HL-60 (cell line): ENCODE data around the gene NAXE.

Experiments used
- DNase-seq, 2 experiments: peaks; one replicate each; pipeline ENCODE4 v3.0.0-alpha.2; 2010 to 2020; ENCODE audit warnings: low read depth in 1 of 2, low spot score in 1 of 2
- H3K27ac ChIP-seq: fragments of 250-450 bp; sonication (Bioruptor Pico); replicated peaks from 2 replicates; pipeline ENCODE4 v1.5.1; 2020; ENCODE audit warnings: mild to moderate bottlenecking, moderate library complexity
- H3K27me3 ChIP-seq: fragments of 250-450 bp; sonication (Bioruptor Pico); 2 replicates; pipeline ENCODE4 v1.5.1; 2021; ENCODE audit warnings: mild to moderate bottlenecking, moderate library complexity; ENCODE audit not compliant: insufficient read depth, poor library complexity, severe bottlenecking
- H3K4me3 ChIP-seq: replicated peaks from 2 replicates; pipeline ENCODE4 v1.5.1; 2011; ENCODE audit warnings: mild to moderate bottlenecking, control low read depth, low read length; ENCODE audit not compliant: insufficient read depth
- GABPA ChIP-seq: IDR thresholded peaks from 2 replicates; pipeline ENCODE4 v1.6.1; 2012; ENCODE audit warnings: low read depth
- POLR2AphosphoS5 ChIP-seq: IDR thresholded peaks from 2 replicates; pipeline ENCODE4 v1.6.1; 2012; ENCODE audit warnings: low read depth
- SPI1 ChIP-seq: IDR thresholded peaks from 2 replicates; pipeline ENCODE4 v1.6.1; 2012; ENCODE audit warnings: low read depth, mild to moderate bottlenecking, borderline replicate concordance
- TF ChIP-seq, protein P1 (sequence below): IDR thresholded peaks from 2 replicates; pipeline ENCODE4 v1.6.1; 2012; ENCODE audit warnings: low read depth; ENCODE audit not compliant: insufficient replicate concordance
- TF ChIP-seq, protein P2 (sequence below): IDR thresholded peaks from one replicate; pipeline ENCODE4 v1.5.1; 2011; ENCODE audit warnings: low read length, control low read depth, inconsistent platforms; ENCODE audit not compliant: insufficient read depth

Gene NAXE

DNA sequence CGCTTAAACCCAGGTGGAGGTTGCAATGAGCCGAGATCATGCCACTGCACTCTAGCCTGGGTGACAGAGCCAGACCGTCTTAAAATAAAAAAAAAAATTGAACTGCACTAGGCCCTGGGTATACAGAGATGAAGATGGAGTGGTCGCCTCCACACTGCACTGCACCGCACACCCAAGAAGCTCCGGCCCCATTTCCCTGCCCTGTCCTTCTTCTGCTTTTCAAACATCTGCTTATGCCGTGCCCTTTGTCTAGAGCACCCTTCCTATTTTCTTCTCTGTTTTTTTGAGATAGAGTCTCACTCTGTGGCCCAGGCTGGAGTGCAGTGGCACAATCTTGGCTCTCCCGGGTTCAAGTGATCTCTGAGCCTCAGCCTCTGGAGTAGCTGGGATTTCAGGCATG is 36.6 kb upstream of the NAXE start:
- no peak for DNase-seq
- Histone ChIP-seq H3K27ac (no peak overlapping the region), H3K27me3 (no peaks in the 10 kb centered on the region), H3K4me3 (no peak overlapping the region)
- TF ChIP-seq, protein P1, sequence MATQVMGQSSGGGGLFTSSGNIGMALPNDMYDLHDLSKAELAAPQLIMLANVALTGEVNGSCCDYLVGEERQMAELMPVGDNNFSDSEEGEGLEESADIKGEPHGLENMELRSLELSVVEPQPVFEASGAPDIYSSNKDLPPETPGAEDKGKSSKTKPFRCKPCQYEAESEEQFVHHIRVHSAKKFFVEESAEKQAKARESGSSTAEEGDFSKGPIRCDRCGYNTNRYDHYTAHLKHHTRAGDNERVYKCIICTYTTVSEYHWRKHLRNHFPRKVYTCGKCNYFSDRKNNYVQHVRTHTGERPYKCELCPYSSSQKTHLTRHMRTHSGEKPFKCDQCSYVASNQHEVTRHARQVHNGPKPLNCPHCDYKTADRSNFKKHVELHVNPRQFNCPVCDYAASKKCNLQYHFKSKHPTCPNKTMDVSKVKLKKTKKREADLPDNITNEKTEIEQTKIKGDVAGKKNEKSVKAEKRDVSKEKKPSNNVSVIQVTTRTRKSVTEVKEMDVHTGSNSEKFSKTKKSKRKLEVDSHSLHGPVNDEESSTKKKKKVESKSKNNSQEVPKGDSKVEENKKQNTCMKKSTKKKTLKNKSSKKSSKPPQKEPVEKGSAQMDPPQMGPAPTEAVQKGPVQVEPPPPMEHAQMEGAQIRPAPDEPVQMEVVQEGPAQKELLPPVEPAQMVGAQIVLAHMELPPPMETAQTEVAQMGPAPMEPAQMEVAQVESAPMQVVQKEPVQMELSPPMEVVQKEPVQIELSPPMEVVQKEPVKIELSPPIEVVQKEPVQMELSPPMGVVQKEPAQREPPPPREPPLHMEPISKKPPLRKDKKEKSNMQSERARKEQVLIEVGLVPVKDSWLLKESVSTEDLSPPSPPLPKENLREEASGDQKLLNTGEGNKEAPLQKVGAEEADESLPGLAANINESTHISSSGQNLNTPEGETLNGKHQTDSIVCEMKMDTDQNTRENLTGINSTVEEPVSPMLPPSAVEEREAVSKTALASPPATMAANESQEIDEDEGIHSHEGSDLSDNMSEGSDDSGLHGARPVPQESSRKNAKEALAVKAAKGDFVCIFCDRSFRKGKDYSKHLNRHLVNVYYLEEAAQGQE = no peak
- TF ChIP-seq GABPA = no peak
- TF ChIP-seq, protein P2, sequence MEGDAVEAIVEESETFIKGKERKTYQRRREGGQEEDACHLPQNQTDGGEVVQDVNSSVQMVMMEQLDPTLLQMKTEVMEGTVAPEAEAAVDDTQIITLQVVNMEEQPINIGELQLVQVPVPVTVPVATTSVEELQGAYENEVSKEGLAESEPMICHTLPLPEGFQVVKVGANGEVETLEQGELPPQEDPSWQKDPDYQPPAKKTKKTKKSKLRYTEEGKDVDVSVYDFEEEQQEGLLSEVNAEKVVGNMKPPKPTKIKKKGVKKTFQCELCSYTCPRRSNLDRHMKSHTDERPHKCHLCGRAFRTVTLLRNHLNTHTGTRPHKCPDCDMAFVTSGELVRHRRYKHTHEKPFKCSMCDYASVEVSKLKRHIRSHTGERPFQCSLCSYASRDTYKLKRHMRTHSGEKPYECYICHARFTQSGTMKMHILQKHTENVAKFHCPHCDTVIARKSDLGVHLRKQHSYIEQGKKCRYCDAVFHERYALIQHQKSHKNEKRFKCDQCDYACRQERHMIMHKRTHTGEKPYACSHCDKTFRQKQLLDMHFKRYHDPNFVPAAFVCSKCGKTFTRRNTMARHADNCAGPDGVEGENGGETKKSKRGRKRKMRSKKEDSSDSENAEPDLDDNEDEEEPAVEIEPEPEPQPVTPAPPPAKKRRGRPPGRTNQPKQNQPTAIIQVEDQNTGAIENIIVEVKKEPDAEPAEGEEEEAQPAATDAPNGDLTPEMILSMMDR = no peak
- no peak for TF ChIP-seq SPI1
- TF ChIP-seq POLR2AphosphoS5 = no peak

GRCh38 chr1:156555715-156556114 is 35.9 kb upstream of the NAXE start:
- no peak overlapping the region for H3K4me3 ChIP-seq
- TF ChIP-seq, protein P2 = no peak
- no peak for TF ChIP-seq GABPA
- TF ChIP-seq, protein P1 = no peak
- no peak for TF ChIP-seq SPI1
- no peak for TF ChIP-seq POLR2AphosphoS5
- no peaks in the 10 kb centered on the region for H3K27me3 ChIP-seq
- no peak for DNase-seq
- H3K27ac ChIP-seq = no peak overlapping the region

DNA sequence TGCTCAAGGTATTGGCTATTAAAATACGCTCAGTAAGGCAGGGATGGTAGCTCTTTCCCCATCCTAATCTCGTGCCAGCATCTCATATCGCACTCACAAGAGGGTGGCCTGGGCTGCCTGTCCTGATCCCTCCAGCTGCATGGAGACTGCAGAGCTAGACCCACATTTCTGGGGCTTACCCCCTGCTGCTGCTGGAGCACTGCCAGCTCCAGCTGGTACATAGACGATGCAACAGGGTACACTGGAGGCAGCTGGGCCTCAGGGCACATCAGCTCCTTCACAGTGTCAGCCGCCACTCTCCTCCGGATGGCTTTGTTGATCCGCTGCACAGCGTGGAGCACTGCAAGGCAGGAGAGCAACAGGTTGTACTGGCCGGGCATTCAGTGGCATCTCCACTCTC is 35.2 kb upstream of the NAXE start:
- no peaks in the 10 kb centered on the region for H3K27me3 ChIP-seq
- TF ChIP-seq, protein P2 = no peak
- TF ChIP-seq POLR2AphosphoS5 (no peak), GABPA (no peak), SPI1 (no peak)
- no peak for DNase-seq
- no peak overlapping the region for H3K27ac ChIP-seq
- no peak overlapping the region for H3K4me3 ChIP-seq

DNA sequence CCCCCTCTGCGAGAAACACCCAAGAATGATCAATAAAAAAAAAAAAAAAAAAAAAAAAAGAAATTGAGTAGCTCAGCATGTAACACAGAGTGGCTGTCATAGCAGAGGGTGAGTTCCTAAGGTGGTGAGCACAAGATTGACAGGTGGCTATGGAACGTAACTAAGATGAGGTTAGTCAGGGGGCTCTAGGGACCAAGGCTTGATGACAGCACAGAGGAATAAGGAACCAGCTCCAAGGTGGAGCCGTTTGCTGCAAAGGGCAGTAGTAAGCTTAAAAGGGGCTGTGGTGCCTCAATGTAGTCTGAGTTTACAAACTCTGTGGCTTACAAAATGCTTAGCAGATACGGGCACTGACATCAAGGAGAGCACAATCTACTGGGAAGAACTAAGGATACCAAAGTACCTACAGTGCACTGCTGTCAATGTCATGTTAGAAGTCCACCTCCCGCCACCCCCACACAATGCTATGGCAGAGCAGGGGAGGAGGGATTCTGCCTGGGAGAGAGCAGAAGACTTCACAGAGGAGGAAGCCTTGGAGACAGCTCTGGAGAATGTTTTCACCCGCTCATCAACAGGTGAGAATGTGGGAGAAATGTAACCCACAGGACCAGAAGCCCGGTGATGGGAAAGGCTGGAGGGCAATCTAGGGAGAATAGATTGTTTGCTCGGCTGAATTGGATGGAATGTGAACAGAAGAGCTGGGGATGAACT is 32.3 kb upstream of the NAXE start:
- H3K27ac ChIP-seq = no peak overlapping the region
- DNase-seq = no peak
- H3K4me3 ChIP-seq = no peak overlapping the region
- H3K27me3 ChIP-seq = no peaks in the 10 kb centered on the region
- TF ChIP-seq SPI1 = no peak
- TF ChIP-seq, protein P2 = no peak
- no peak for TF ChIP-seq GABPA
- TF ChIP-seq POLR2AphosphoS5 = no peak
- TF ChIP-seq, protein P1 = no peak
